ENCODE results near the gene PRSS37. TPM values are rescaled to one million over a fixed set of nuclear protein-coding genes. Genes with fewer than 3 reads are reported as not detected.

Gene PRSS37
- total RNA-seq, 1 experiment from 2014 or later, result not detected

DNA sequence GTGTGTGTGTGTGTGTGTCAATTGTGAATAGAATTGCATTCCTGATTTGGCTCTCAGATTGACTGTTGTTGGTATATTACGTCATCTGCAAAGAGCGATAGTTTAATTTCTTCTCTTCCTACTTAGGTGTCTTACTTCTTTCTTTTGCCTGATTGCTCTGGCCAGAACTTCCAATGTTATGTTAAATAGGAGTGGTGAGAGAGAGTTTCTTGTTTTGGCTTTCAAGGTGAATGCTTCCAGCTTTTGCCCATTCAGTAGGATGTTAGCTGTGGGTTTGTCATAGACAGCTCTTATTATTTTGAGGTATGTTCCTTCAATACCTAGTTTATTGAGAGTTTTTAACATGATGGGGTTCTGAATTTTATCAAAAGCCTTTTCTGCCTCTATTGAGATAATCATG lies 34.2 kb upstream of the PRSS37 start:
- Histone ChIP-seq H3K4me2 (no peak overlapping the region), H3K27ac (no peak overlapping the region), H3F3A (ENCODE audit: insufficient read depth, low read depth) (no peaks in the 10 kb centered on the region), H3K9me3 (ENCODE audit: insufficient read depth, low read depth) (no peaks in the 10 kb centered on the region), H4K20me1 (ENCODE audit: insufficient read depth) (no peaks in the 10 kb centered on the region), H3K9me2 (ENCODE audit: insufficient read depth) (no peaks in the 10 kb centered on the region), H2AFZ (no peak overlapping the region), H3K4me3 (no peak overlapping the region), H3K36me3 (ENCODE audit: low read depth) (no peaks in the 10 kb centered on the region), H3K27me3 (ENCODE audit: insufficient read depth, low read depth) (no peaks in the 10 kb centered on the region), H3K79me2 (ENCODE audit: low read depth) (no peaks in the 10 kb centered on the region), H3K4me1 (replicated peaks; ENCODE audit: insufficient read depth) (no peaks in the 10 kb centered on the region)
- intact Hi-C loops (cut with micrococcal nuclease; ENCODE audit: unreplicated experiment), result no loop called here
- ChIA-PET POLR2A (ENCODE audit: unreplicated experiment) (interaction anchor here (0.7 kb wide), 1 partner anchor 221 kb away, joined by 3 read pairs; no protein-coding TSS in a partner anchor), CTCF (no interaction called here)
- BruUV-seq (replicated peaks), result no TSS peak
- TF ChIP-seq, protein P1, sequence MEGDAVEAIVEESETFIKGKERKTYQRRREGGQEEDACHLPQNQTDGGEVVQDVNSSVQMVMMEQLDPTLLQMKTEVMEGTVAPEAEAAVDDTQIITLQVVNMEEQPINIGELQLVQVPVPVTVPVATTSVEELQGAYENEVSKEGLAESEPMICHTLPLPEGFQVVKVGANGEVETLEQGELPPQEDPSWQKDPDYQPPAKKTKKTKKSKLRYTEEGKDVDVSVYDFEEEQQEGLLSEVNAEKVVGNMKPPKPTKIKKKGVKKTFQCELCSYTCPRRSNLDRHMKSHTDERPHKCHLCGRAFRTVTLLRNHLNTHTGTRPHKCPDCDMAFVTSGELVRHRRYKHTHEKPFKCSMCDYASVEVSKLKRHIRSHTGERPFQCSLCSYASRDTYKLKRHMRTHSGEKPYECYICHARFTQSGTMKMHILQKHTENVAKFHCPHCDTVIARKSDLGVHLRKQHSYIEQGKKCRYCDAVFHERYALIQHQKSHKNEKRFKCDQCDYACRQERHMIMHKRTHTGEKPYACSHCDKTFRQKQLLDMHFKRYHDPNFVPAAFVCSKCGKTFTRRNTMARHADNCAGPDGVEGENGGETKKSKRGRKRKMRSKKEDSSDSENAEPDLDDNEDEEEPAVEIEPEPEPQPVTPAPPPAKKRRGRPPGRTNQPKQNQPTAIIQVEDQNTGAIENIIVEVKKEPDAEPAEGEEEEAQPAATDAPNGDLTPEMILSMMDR (conservative IDR thresholded peaks at IDR 0.05), result no peak
- no peak for TF ChIP-seq EZH2 (IDR thresholded peaks at IDR 0.05; ENCODE audit: low read depth)
- DNase-seq, result no peak

DNA sequence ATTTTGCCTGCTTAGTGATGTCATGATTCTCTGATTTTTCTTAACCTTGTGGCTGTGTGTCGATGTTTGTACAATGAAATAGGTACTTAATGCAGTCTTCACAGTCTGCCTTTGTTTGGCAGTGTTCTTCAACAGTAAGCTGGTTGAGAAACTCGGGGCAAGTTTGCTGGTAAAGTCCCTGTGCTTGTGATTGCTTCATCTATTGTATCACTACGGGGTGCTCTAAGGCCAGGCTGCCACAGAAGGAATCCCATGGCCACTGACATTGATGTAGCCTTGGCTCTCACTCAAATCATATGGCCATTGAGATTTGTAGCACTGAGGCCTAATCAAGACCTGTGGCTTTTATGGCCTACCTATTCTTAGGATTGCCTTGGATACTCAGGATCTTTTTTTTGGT lies 33.5 kb upstream of the PRSS37 start:
- Histone ChIP-seq H3K27me3 (ENCODE audit: insufficient read depth, low read depth) (no peaks in the 10 kb centered on the region), H3K4me3 (no peak overlapping the region), H3K9me2 (ENCODE audit: insufficient read depth) (no peaks in the 10 kb centered on the region), H3K4me2 (no peak overlapping the region), H2AFZ (no peak overlapping the region), H3K4me1 (replicated peaks; ENCODE audit: insufficient read depth) (no peaks in the 10 kb centered on the region), H4K20me1 (ENCODE audit: insufficient read depth) (no peaks in the 10 kb centered on the region), H3K79me2 (ENCODE audit: low read depth) (no peaks in the 10 kb centered on the region), H3F3A (ENCODE audit: insufficient read depth, low read depth) (no peaks in the 10 kb centered on the region), H3K36me3 (ENCODE audit: low read depth) (no peaks in the 10 kb centered on the region), H3K27ac (no peak overlapping the region), H3K9me3 (ENCODE audit: insufficient read depth, low read depth) (no peaks in the 10 kb centered on the region)
- TF ChIP-seq, protein P1 (conservative IDR thresholded peaks at IDR 0.05), result no peak
- CTCF ChIA-PET, result no interaction called here
- intact Hi-C loops (cut with micrococcal nuclease; ENCODE audit: unreplicated experiment), result no loop called here
- BruUV-seq (replicated peaks), result no TSS peak
- no peak for DNase-seq
- POLR2A ChIA-PET (ENCODE audit: unreplicated experiment), result interaction anchor here (0.7 kb wide), 1 partner anchor 1423 kb away, joined by 3 read pairs; no protein-coding TSS in a partner anchor

DNA sequence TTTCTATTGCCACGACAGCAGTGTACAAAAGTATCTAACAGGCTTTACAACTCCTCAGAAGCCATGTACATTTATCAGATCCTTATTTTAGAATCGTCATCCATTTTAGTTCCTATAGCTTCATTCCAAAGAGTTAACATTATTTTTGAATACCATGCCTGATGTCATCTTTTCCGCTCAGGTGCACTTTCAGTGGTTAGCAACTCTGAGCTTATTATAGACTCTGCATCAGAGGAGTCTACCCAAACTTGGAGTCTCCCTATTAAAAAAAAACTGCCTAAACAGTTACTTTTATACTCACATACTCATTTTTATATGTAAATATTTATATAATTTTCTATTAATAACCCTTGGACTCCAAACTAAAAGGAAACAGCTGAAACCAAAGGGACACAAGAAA lies 31.6 kb upstream of the PRSS37 start:
- CTCF ChIA-PET, result interaction anchor here (0.5 to 0.6 kb wide), 2 partner anchors 249 to 467 kb away, joined by 3 to 6 read pairs; no protein-coding TSS in a partner anchor
- POLR2A ChIA-PET (ENCODE audit: unreplicated experiment), result no interaction called here
- no peak overlapping the region for H3K27ac ChIP-seq
- H3K4me2 ChIP-seq, result no peak overlapping the region
- H3K9me2 ChIP-seq (ENCODE audit: insufficient read depth), result no peaks in the 10 kb centered on the region
- no peak overlapping the region for H2AFZ ChIP-seq
- H3K4me3 ChIP-seq, result no peak overlapping the region
- no peaks in the 10 kb centered on the region for H3K36me3 ChIP-seq (ENCODE audit: low read depth)
- 0 out of 2 replicates have a peak, but pooled peaks cover under 1% of the 10 kb centered on the region for H3K9me3 ChIP-seq (ENCODE audit: insufficient read depth, low read depth)
- BruUV-seq (replicated peaks), result no TSS peak
- H3K79me2 ChIP-seq (ENCODE audit: low read depth), result no peaks in the 10 kb centered on the region
- TF ChIP-seq, protein P1 (conservative IDR thresholded peaks at IDR 0.05), result no peak
- TF ChIP-seq EZH2 (IDR thresholded peaks at IDR 0.05; ENCODE audit: low read depth), result no peak
- no peaks in the 10 kb centered on the region for H3K27me3 ChIP-seq (ENCODE audit: insufficient read depth, low read depth)
- intact Hi-C loops (cut with micrococcal nuclease; ENCODE audit: unreplicated experiment), result no loop called here
- H3K4me1 ChIP-seq (replicated peaks; ENCODE audit: insufficient read depth), result no peaks in the 10 kb centered on the region
- H3F3A ChIP-seq (ENCODE audit: insufficient read depth, low read depth), result no peaks in the 10 kb centered on the region
- H4K20me1 ChIP-seq (ENCODE audit: insufficient read depth), result no peaks in the 10 kb centered on the region
- no peak for DNase-seq
